IMR-90 (cell line): Measurements from ENCODE around the gene GRIK5. TPM values are rescaled to one million over a fixed set of nuclear protein-coding genes. Genes with fewer than 3 reads are reported as not detected.

Experiments
- ATAC-seq: fragments of 200-7000 bp; cut with Tn5 transposase; 2 replicates; pipeline ENCODE4 v1.9.1; 2020; ENCODE audit warnings: low read depth, mild to moderate bottlenecking, moderate library complexity
- BruUV-seq: library from RNA; stranded (reverse); fragments of 400-500 nt; replicated peaks from 2 replicates; lab custom pipeline; 2021; lab: Mats Ljungman, UMichigan
- CTCF ChIA-PET: fragments of 300-600 bp; formaldehyde crosslinking; extraction: SDS; loops from one replicate; lab custom pipeline; 2021; ENCODE audit warnings: antibody characterized with exemption; lab: Yijun Ruan, JAX
- POLR2A ChIA-PET: fragments of 300-600 bp; sonication (Branson Sonifier 250); formaldehyde crosslinking; loops from one replicate; lab custom pipeline; 2022; ENCODE audit warnings: antibody characterized with exemption; ENCODE audit not compliant: unreplicated experiment; lab: Charles Lee
- DNase-seq: peaks from one replicate; pipeline ENCODE4 v3.0.0; 2013
- H2AFZ ChIP-seq: replicated peaks from 2 replicates; pipeline ENCODE3; 2013; ENCODE audit warnings: low read length, mild to moderate bottlenecking; ENCODE audit not compliant: poor library complexity
- H2AK5ac ChIP-seq: 2 replicates; pipeline ENCODE4 v1.6.1; 2013; ENCODE audit warnings: low read depth, low read length, inconsistent platforms
- H2AK9ac ChIP-seq: replicated peaks from 2 replicates; pipeline ENCODE3; 2013; ENCODE audit warnings: mild to moderate bottlenecking, low read depth, low read length, moderate library complexity; ENCODE audit not compliant: poor library complexity
- H2BK120ac ChIP-seq: 2 replicates; pipeline ENCODE4 v1.6.1; 2013; ENCODE audit warnings: low read depth, low read length, inconsistent platforms
- H2BK15ac ChIP-seq: 3 replicates; pipeline ENCODE4 v1.6.1; 2013; ENCODE audit warnings: low read depth, low read length, inconsistent platforms
- H2BK20ac ChIP-seq: 2 replicates; pipeline ENCODE4 v1.6.1; 2013; ENCODE audit warnings: low read depth, mild to moderate bottlenecking, inconsistent platforms, low read length, moderate library complexity
- H2BK5ac ChIP-seq: 2 replicates; pipeline ENCODE4 v1.6.1; 2013; ENCODE audit warnings: mild to moderate bottlenecking, low read depth, low read length, inconsistent platforms; ENCODE audit not compliant: poor library complexity, severe bottlenecking
- H3K14ac ChIP-seq: replicated peaks from 2 replicates; pipeline ENCODE4 v1.6.1; 2013; ENCODE audit warnings: low read depth, low read length, inconsistent platforms
- H3K18ac ChIP-seq: 2 replicates; pipeline ENCODE4 v1.6.1; 2013; ENCODE audit warnings: low read depth, low read length, control low read depth
- H3K23ac ChIP-seq: 2 replicates; pipeline ENCODE4 v1.6.1; 2013; ENCODE audit warnings: low read depth, low read length, inconsistent platforms
- H3K27ac ChIP-seq: 2 replicates; pipeline ENCODE4 v1.5.1; 2013; ENCODE audit warnings: mild to moderate bottlenecking, control low read depth, low read length; ENCODE audit not compliant: insufficient read depth
- H3K27me3 ChIP-seq: 2 replicates; pipeline ENCODE4 v1.6.1; 2013; ENCODE audit warnings: low read length; ENCODE audit not compliant: control insufficient read depth, insufficient read depth
- H3K36me3 ChIP-seq: 2 replicates; pipeline ENCODE4 v1.6.1; 2013; ENCODE audit warnings: low read length, mixed read lengths; ENCODE audit not compliant: control insufficient read depth, insufficient read depth
- H3K4ac ChIP-seq: 2 replicates; pipeline ENCODE4 v1.6.1; 2013; ENCODE audit warnings: low read depth, low read length, inconsistent platforms
- H3K4me1 ChIP-seq: 2 replicates; pipeline ENCODE4 v1.6.1; 2013; ENCODE audit warnings: low read length, mixed read lengths; ENCODE audit not compliant: control insufficient read depth, insufficient read depth
- H3K4me2 ChIP-seq: 2 replicates; pipeline ENCODE4 v1.6.1; 2013; ENCODE audit warnings: low read depth, mild to moderate bottlenecking, control low read depth, low read length, moderate library complexity
- H3K4me3 ChIP-seq: 2 replicates; pipeline ENCODE4 v1.5.1; 2013; ENCODE audit warnings: low read depth, mild to moderate bottlenecking, control low read depth, low read length, moderate library complexity; ENCODE audit not compliant: insufficient read depth
- H3K56ac ChIP-seq: 2 replicates; pipeline ENCODE4 v1.6.1; 2013; ENCODE audit warnings: low read length, inconsistent platforms; ENCODE audit not compliant: insufficient read depth; ENCODE audit errors: extremely low read depth
- H3K79me1 ChIP-seq, 2 experiments: 2 replicates each; pipeline ENCODE4 v1.6.1; 2013; ENCODE audit warnings: low read length in 2 of 2, inconsistent platforms in 1 of 2, low read depth in 1 of 2
- H3K9ac ChIP-seq: 2 replicates; pipeline ENCODE4 v1.6.1; 2013; ENCODE audit warnings: low read depth, low read length, control low read depth
- H3K9me1 ChIP-seq: 2 replicates; pipeline ENCODE4 v1.6.1; 2013; ENCODE audit warnings: low read length, inconsistent platforms; ENCODE audit not compliant: insufficient read depth
- H3K9me3 ChIP-seq: 2 replicates; pipeline ENCODE4 v1.6.1; 2013; ENCODE audit warnings: low read length; ENCODE audit not compliant: control insufficient read depth, insufficient read depth
- H4K20me1 ChIP-seq: 2 replicates; pipeline ENCODE4 v1.6.1; 2013; ENCODE audit warnings: low read length, inconsistent platforms; ENCODE audit not compliant: insufficient read depth
- H4K5ac ChIP-seq: 2 replicates; pipeline ENCODE4 v1.6.1; 2013; ENCODE audit warnings: mild to moderate bottlenecking, low read depth, low read length, control low read depth
- H4K8ac ChIP-seq, 2 experiments: 2 replicates each; pipeline ENCODE4 v1.6.1; 2013; ENCODE audit warnings: low read depth in 2 of 2, low read length in 2 of 2, control low read depth in 1 of 2, inconsistent platforms in 1 of 2
- H4K91ac ChIP-seq: 2 replicates; pipeline ENCODE4 v1.6.1; 2013; ENCODE audit warnings: low read depth, low read length, inconsistent platforms; ENCODE audit not compliant: insufficient read depth
- NFE2L2 ChIP-seq: fragments of 150-350 bp; IDR thresholded peaks from 2 replicates; pipeline ENCODE4 v1.6.1; 2016; ENCODE audit warnings: low read depth, mild to moderate bottlenecking, low read length
- SMC3 ChIP-seq: fragments of 150-350 bp; IDR thresholded peaks from 2 replicates; pipeline ENCODE4 v1.6.1; 2016; ENCODE audit warnings: low read depth, mild to moderate bottlenecking, antibody characterized with exemption, low read length, moderate library complexity
- WGBS, 2 experiments: methylation state at CpG; one replicate each; pipeline versions ENCODE4 v1.1.5 to v1.1.7; 2013; ENCODE audit warnings: missing lambda C conversion rate in 2 of 2; ENCODE audit not compliant: insufficient read length in 1 of 2; ENCODE audit errors: extremely low coverage in 2 of 2; 5-methylcytosine and 5-hydroxymethylcytosine counted together
- dilution Hi-C: fragments of 300-500 bp; cut with HindIII; formaldehyde crosslinking; loops from one replicate; pipeline ENCODE4 v1.14.3; 2018; ENCODE audit warnings: low sequenced_read_pairs; ENCODE audit not compliant: unreplicated experiment
- in situ Hi-C: fragments of 300-500 bp; cut with MboI; formaldehyde crosslinking; loops from 3 replicates; pipeline ENCODE4 v1.14.3; 2019; ENCODE audit warnings: low sequenced_read_pairs, inconsistent platforms, mixed read lengths
- intact Hi-C: fragments of 100-400 bp; cut with micrococcal nuclease; formaldehyde crosslinking; loops from 2 replicates; pipeline ENCODE4 v1.10.0; 2022
- polyA plus RNA-seq, 3 experiments: library from polyadenylated mRNA; depleted of rRNA; stranded (reverse); fragments of >200 nt; gene quantifications; 2 replicates each; pipeline ENCODE4 v1.2.3, GENCODE V29; 2012; ENCODE audit warnings: low replicate concordance in 1 of 3
- total RNA-seq: library from RNA; depleted of rRNA; stranded (reverse); fragments of >200 nt; gene quantifications from 2 replicates; pipeline ENCODE4 v1.2.3, GENCODE V29; 2012

GRIK5 gene
- total and polyA plus RNA-seq, 2 of the 4 experiments (the other 2 are of a cell fraction) = 0.10 TPM; not detected in 1

DNA sequence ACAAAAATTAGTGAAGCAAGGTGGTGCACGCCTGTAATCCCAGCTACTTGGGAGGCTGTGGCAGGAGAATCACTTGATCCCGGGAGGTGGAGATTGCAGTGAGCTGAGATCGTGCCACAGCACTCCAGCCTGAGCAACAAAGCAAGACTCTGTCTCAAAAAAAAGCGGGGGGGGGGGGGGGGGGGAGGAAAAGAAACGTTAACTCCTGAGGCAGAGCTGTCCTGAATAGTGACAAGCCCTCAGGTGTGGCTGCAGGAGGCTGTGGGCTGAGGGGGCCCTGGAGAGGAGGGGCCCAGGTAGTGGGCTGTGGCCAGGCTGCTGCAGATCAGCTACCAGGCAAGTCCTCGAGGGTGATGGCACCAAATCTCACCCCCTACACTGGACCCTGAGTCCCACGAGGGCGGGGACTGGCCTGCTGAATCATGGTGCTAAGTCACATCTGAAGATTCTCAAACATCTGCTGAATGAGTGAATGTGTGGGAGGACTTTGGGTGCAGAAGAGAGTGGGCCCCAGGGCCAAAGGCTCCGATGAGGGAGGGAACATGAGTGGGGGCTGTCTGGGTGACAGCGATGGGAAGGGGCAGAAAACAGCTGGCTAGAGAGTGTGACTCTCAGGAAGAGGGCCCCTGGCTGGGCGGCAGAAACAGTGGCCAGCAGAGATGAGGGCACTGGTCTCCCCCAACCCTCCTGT is 51.4 kb downstream of the GRIK5 start:
- intact Hi-C loops = no loop called here
- Histone ChIP-seq H3K4me1 (peaks cover 4% of the 10 kb centered on the region), H3K9me3 (no peaks in the 10 kb centered on the region), H3K4me2 (no peak overlapping the region), H3K14ac (no peak overlapping the region), H2AK9ac (peak overlapping the region; percentile 82), H3K36me3 (no peaks in the 10 kb centered on the region), H4K5ac (no peak overlapping the region), H2BK20ac (no peak overlapping the region), H3K79me1 (no peaks in the 10 kb centered on the region), H2AK5ac (no peak overlapping the region), H3K27ac (no peak overlapping the region), H2BK5ac (peak overlapping the region; percentile 29), H3K27me3 (peaks cover 5% of the 10 kb centered on the region; the same call in 1 of the 2 replicates), H3K18ac (no peak overlapping the region), H3K56ac (no peak overlapping the region), H3K9ac (no peak overlapping the region), H2AFZ (peak overlapping the region; percentile 86), H3K23ac (no peak overlapping the region), H3K4ac (no peak overlapping the region), H4K91ac (no peak overlapping the region), H3K9me1 (no peaks in the 10 kb centered on the region), H4K20me1 (no peaks in the 10 kb centered on the region), H2BK15ac (no peak overlapping the region), H4K8ac (no peak overlapping the region), H2BK120ac (0 out of 2 replicates have a peak overlapping the region, but pooled peaks have one; percentile 6), H3K4me3 (no peak overlapping the region)
- WGBS, 2 experiments = 20% methylated on average over 2 of the region's 11 CpGs; no CpG with 5 or more reads in 1 of the 2 experiments
- dilution Hi-C loops = no loop called here
- no TSS peak for BruUV-seq
- DNase-seq (peak; percentile 39), ATAC-seq (peak; percentile 77)
- in situ Hi-C loops = no loop called here
- ChIA-PET CTCF (no interaction called here), POLR2A (no interaction called here)
- TF ChIP-seq SMC3 (no peak), NFE2L2 (peak; percentile 20; the same call in 1 of the 2 replicates)
